DND-41 (cell line): ENCODE results near the gene ELP6.
"Not testable (repeated sequence)": the region's sequence is repeated elsewhere in the genome, so short reads cannot be mapped to it uniquely, and the experiment has no call there.

Source experiments
- ATAC-seq: fragments of 200-7000 bp; cut with Tn5 transposase; 3 replicates; pipeline ENCODE4 v1.9.1; 2021; ENCODE audit warnings: low read depth; ENCODE audit not compliant: insufficient read depth
- DNase-seq: peaks from one replicate; pipeline ENCODE4 v3.0.0-alpha.2; 2020
- H2AFZ ChIP-seq: 2 replicates; pipeline ENCODE4 v1.6.0; 2012; ENCODE audit warnings: low read depth, low read length
- H3K27ac ChIP-seq: 2 replicates; pipeline ENCODE4 v1.5.1; 2012; ENCODE audit warnings: low read length, inconsistent platforms
- H3K27me3 ChIP-seq: fragments of 200-600 bp; sonication (generic); 2 replicates; pipeline ENCODE4 v1.6.0; 2012; ENCODE audit warnings: low read length, mild to moderate bottlenecking, inconsistent platforms; ENCODE audit not compliant: insufficient read depth, poor library complexity
- H3K36me3 ChIP-seq: 2 replicates; pipeline ENCODE4 v1.5.1; 2012; ENCODE audit warnings: low read length, inconsistent platforms; ENCODE audit not compliant: insufficient read depth
- H3K4me1 ChIP-seq: 2 replicates; pipeline ENCODE4 v1.5.1; 2012; ENCODE audit warnings: mild to moderate bottlenecking, low read length; ENCODE audit not compliant: insufficient read depth
- H3K4me2 ChIP-seq: 2 replicates; pipeline ENCODE4 v1.6.0; 2012; ENCODE audit warnings: mild to moderate bottlenecking, moderate library complexity, low read length, inconsistent platforms; ENCODE audit not compliant: insufficient read depth
- H3K4me3 ChIP-seq, 2 experiments: fragments of 200-600 bp in 1 of 2; shearing (Covaris generic) in 1 of 2; 2 replicates each; pipeline ENCODE4 v1.5.1; 2012 to 2016; ENCODE audit warnings: inconsistent platforms in 2 of 2, low read length in 2 of 2, mild to moderate bottlenecking in 2 of 2, low read depth in 1 of 2, moderate library complexity in 1 of 2
- H3K79me2 ChIP-seq: 2 replicates; pipeline ENCODE4 v1.6.0; 2012; ENCODE audit warnings: low read length, inconsistent platforms; ENCODE audit not compliant: insufficient read depth
- H3K9ac ChIP-seq: 2 replicates; pipeline ENCODE4 v1.6.0; 2012; ENCODE audit warnings: low read depth, mild to moderate bottlenecking, inconsistent platforms, low read length, moderate library complexity
- H3K9me3 ChIP-seq: 2 replicates; pipeline ENCODE4 v1.5.1; 2012; ENCODE audit warnings: low read length, moderate library complexity, mild to moderate bottlenecking, inconsistent platforms; ENCODE audit not compliant: insufficient read depth, severe bottlenecking
- H4K20me1 ChIP-seq: 2 replicates; pipeline ENCODE4 v1.6.0; 2012; ENCODE audit warnings: low read length; ENCODE audit not compliant: insufficient read depth
- CTCF ChIP-seq: IDR thresholded peaks from 2 replicates; pipeline ENCODE4 v1.5.1; 2012; ENCODE audit warnings: borderline replicate concordance, low read length, moderate library complexity, mild to moderate bottlenecking; ENCODE audit not compliant: poor library complexity, severe bottlenecking; ENCODE audit errors: extremely low read depth
- EZH2 ChIP-seq: IDR thresholded peaks from 3 replicates; pipeline ENCODE4 v1.6.1; 2012; ENCODE audit warnings: borderline replicate concordance, low read depth, mild to moderate bottlenecking, moderate library complexity, low read length, inconsistent platforms; ENCODE audit not compliant: severe bottlenecking

ELP6 gene

DNA sequence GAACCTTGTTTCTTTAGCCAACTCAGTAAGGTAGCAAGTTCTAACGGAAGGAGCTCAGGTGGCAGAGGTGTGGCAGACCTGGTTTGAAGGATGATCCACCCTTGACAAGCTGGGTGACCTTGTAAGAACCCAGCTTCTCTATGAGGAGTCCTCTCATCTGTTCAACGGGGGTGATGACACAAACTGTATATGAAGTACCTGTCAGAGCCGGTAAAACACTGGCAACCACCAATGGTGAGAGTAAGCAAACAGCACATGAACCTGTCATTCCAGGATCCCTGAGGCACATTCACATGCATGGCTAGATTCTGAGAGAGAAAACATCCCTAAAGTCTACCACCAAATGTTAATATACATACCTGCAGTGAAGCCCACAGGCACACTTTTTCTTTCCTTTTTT is 40.1 kb downstream of the ELP6 start:
- H3K79me2 ChIP-seq: peaks cover 77% of the 10 kb centered on the region
- 0 out of 4 replicates have a peak overlapping the region, but pooled peaks of 1 of the 2 experiments have one; percentile 1 for H3K4me3 ChIP-seq
- TF ChIP-seq CTCF (no peak), EZH2 (no peak)
- H3K27me3 ChIP-seq: no peaks in the 10 kb centered on the region
- no peak overlapping the region for H2AFZ ChIP-seq
- H3K36me3 ChIP-seq: peaks cover 5% of the 10 kb centered on the region; the same call in 1 of the 2 replicates
- peaks cover 29% of the 10 kb centered on the region for H3K4me1 ChIP-seq
- H3K9me3 ChIP-seq: no peaks in the 10 kb centered on the region
- peak overlapping the region; percentile 71; the same call in 1 of the 2 replicates for H3K4me2 ChIP-seq
- DNase-seq (no peak), ATAC-seq (no peak)
- H3K9ac ChIP-seq: no peak overlapping the region
- H3K27ac ChIP-seq: no peak overlapping the region
- H4K20me1 ChIP-seq: peaks cover 18% of the 10 kb centered on the region

GRCh38 chr3:47469616-47470015 is 43.9 kb downstream of the ELP6 start:
- DNase-seq (no peak), ATAC-seq (no peak)
- peaks cover 20% of the 10 kb centered on the region; the same call in 1 of the 2 replicates for H4K20me1 ChIP-seq
- H3K27me3 ChIP-seq: no peaks in the 10 kb centered on the region
- no peak overlapping the region for H3K27ac ChIP-seq
- H2AFZ ChIP-seq: no peak overlapping the region
- H3K9ac ChIP-seq: no peak overlapping the region
- no peaks in the 10 kb centered on the region for H3K9me3 ChIP-seq
- H3K36me3 ChIP-seq: peaks cover 8% of the 10 kb centered on the region; the same call in 1 of the 2 replicates
- H3K4me3 ChIP-seq: no peak overlapping the region
- H3K4me2 ChIP-seq: no peak overlapping the region
- TF ChIP-seq CTCF (no peak), EZH2 (no peak)
- peaks cover 92% of the 10 kb centered on the region for H3K79me2 ChIP-seq
- peaks cover 16% of the 10 kb centered on the region for H3K4me1 ChIP-seq

DNA sequence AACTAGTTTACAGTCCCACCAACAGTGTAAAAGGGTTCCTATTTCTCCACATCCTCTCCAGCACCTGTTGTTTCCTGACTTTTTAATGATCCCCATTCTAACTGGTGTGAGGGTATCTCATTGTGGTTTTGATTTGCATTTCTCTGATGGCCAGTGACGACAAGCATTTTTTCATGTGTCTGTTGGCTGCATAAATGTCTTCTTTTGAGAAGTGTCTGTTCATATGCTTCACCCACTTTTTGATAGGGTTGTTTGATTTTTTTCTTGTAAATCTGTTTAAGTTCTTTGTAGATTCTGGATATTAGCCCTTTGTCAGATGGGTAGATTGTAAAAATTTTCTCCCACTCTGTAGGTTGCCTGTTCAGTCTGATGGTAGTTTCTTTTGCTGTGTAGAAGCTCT is 45.2 kb downstream of the ELP6 start:
- peaks cover 92% of the 10 kb centered on the region for H3K79me2 ChIP-seq
- ATAC-seq: not testable (repeated sequence)

GRCh38 chr3:47464588-47464987 is 48.9 kb downstream of the ELP6 start:
- H2AFZ ChIP-seq: no peak overlapping the region
- H3K27me3 ChIP-seq: no peaks in the 10 kb centered on the region
- H4K20me1 ChIP-seq: peaks cover 19% of the 10 kb centered on the region; the same call in 1 of the 2 replicates
- H3K4me3 ChIP-seq: no peak overlapping the region
- H3K4me1 ChIP-seq: no peaks in the 10 kb centered on the region
- H3K9me3 ChIP-seq: no peaks in the 10 kb centered on the region
- H3K9ac ChIP-seq: no peak overlapping the region
- H3K4me2 ChIP-seq: no peak overlapping the region
- H3K79me2 ChIP-seq: peaks cover 91% of the 10 kb centered on the region
- peaks cover 8% of the 10 kb centered on the region; the same call in 1 of the 2 replicates for H3K36me3 ChIP-seq
- ATAC-seq (no peak), DNase-seq (no peak)
- no peak overlapping the region for H3K27ac ChIP-seq
- no peak for TF ChIP-seq EZH2
- no peak for TF ChIP-seq CTCF

More for the DNA sequence above, 45.2 kb downstream of the ELP6 start:
- H2AFZ ChIP-seq, H3K4me3 ChIP-seq, H3K4me2 ChIP-seq, H3K9ac ChIP-seq, H3K9me3 ChIP-seq, H3K27me3 ChIP-seq, H3K27ac ChIP-seq, H3K36me3 ChIP-seq, DNase-seq, H3K4me1 ChIP-seq: not testable (repeated sequence)
- H4K20me1 ChIP-seq: peaks cover 15% of the 10 kb centered on the region; the same call in 1 of the 2 replicates

- Histone ChIP-seq H4K20me1 (peaks cover 19% of the 10 kb centered on the region; the same call in 1 of the 2 replicates), H3K79me2 (peaks cover 91% of the 10 kb centered on the region)
- H2AFZ ChIP-seq, H3K36me3 ChIP-seq, H3K4me1 ChIP-seq, DNase-seq, H3K27ac ChIP-seq, H3K4me3 ChIP-seq, H3K27me3 ChIP-seq, H3K9me3 ChIP-seq, H3K9ac ChIP-seq, H3K4me2 ChIP-seq, ATAC-seq: not testable (repeated sequence)
Measured at GRCh38 chr3:47459534-47460085, 53.9 kb downstream of the ELP6 start.
